Effector CD4-positive, alpha-beta T cell (primary cell): ENCODE data around the gene NFASC.

Experiments
- DNase-seq: peaks from one replicate; pipeline ENCODE4 v3.0.0-alpha.2; 2020

NFASC gene

GRCh38 chr1:204891860-204892259, 21.2 kb downstream of the NFASC start:
- DNase-seq = no peak

DNA sequence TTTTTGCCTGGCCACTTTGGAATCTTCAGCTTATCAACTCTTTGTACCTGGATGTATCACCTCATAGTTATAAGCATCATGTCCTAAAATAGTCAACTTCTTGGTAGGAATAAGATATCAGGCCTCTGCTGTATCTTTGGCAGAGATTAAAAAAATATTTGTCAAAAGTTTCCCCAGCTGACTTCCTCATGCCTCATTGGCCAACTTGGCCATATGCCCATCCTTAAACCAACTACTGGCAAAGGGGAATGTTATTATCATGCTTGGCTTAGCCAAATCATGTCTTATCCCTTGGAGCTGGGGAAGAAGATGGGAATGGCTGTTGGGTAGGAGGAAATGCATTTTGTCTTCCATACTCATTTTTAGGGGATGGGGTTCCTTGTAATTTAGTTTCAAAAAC, 23.4 kb downstream of the NFASC start:
- DNase-seq = no peak

GRCh38 chr1:204894606-204895005, 23.9 kb downstream of the NFASC start:
- no peak for DNase-seq

DNA sequence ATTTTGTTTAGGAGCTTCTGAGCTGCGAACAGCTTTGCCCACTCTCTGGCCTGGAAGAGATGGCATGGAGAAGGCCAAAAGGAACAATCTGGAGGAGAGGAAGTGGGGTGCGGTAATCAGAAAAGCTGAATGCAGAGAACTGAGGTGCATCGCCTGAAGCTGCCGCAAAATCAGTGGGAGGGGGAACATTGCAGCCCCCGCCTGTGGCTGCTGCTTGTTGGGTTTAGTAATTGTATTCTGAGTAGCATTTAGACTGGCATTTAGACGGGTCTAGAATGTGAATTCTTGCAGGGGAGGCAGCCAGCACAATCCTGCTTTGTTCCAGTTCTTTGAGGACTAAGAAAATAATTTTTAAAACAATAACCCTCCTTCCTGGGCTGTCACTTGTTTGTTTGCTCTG, 25.4 kb downstream of the NFASC start:
- no peak for DNase-seq

DNA sequence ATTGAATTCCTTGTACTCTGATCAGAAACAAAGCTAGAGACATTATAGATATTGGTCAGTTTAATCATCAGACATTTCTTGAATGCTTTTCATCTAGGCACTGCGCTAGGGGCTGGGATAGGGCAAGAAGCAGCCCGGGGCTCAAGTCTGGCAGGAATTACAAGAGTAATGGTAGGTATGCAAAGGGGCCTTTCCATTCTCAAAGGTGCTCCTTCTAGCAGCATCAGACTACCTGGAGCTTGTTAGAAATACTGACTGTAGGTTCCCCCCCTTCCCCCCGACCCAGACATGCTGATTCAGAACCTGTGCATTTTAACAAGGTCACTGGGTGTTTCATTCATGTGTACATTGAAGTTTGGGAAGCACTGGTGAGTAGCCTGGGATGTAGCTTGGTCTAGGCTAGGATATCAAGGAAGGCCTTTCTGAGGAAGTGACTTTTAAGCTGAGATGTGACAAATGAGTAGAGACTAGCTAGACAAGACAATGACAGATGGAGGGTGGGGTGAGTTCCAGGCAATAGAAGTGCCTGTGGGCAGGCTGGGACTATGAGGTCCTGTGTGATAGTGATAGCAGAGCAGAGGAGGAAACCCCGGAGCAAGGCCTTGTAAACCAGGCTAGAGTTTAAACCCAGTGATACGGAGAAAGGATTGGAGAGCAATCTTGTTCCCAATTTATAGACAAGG, 26.3 kb downstream of the NFASC start:
- DNase-seq = no peak

DNA sequence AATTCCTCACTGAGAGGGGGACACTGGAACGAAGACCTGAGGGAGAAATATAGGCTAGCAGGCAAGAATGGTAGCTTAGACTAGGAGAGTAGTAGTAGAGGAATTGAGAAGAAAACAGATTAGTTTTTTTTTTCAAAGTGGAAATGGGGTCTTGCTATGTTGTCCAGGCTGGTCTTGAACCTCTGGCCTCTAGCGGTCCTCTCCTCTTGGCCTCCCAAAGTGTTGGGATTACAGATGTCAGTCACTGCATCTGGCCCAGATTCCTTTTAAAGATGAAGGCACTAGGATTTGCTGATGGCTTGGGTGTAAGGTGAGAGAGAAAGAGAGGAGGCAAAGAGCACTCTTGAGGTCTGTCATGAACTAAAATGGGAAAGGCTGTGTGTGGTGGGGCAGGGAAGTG, 30.1 kb downstream of the NFASC start:
- DNase-seq = no peak

DNA sequence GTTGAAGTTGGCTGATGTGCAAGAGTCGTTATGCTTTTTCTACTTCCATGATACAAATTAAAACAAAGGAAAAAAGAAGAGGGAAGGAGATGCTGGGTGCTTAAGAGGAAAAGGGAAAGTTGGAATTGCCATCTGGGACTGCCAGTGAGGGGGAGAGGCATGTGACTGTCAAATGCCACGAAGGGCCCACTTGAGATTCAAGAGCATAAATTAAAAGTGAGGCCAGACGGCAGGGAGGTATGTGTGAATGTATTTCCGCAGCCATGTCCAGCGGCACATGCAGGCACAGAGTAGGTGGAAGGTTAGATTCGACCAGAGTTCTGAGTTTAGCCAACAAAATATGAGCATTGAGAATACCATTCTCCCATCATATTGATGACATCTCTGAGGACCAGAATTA, 32.0 kb downstream of the NFASC start:
- no peak for DNase-seq

DNA sequence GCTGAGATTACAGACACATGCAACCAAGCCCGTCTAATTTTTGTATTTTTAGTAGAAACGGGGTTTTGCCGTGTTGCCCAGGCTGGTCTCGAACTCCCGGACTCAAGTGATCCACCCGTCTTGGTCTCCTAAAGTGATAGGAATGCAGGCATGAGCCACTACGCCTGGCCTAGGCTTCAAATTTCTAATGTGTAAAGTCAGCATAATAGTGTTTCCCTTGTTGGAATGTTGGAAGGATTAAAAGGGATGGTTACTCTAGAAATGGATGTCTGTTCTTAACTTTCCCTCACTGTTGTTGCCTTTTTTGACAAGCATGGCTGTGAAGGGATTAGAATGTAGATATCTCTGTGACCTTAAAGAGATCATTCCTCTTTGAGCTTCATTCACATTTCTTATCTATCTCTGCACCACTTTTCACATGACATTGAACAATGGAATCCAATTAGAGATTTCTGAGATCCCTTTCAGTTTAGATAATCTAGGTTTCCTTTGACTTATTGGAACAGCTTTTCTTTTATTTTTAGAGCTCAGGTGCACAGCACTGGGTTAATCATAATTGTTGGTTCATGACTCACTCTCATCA, 33.7 kb downstream of the NFASC start:
- no peak for DNase-seq

GRCh38 chr1:204909109-204909508, 38.4 kb downstream of the NFASC start:
- no peak for DNase-seq

DNA sequence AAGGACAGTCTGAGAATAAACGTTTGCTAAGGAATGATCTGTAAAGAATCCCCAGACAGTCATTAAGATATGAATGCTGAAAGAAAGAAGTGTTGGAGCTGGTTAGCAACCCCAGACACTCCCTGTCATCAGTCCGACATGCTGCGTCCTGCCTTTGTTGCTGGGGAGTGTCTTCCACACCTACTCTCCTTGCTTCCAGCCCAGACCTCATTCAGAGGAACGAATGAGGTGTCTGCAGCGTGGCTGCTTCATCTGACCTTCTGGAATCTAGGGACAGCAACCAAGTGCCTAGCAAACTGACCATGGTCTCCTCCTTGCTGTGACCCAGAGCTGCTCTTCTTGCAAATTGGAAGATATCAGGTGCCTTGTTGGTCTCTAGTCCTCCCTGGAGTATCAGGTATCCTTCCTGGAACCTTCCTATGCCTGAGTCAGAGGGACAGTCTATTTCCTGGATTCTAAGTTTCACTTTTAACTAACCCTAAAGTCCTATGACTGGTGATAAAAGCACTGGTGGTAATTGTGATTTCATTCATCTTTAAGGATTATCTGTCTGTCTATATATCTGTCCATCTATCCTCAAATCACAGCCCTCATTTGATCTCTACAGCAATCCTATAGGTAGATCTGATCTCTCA, 45.3 kb downstream of the NFASC start:
- DNase-seq = no peak

DNA sequence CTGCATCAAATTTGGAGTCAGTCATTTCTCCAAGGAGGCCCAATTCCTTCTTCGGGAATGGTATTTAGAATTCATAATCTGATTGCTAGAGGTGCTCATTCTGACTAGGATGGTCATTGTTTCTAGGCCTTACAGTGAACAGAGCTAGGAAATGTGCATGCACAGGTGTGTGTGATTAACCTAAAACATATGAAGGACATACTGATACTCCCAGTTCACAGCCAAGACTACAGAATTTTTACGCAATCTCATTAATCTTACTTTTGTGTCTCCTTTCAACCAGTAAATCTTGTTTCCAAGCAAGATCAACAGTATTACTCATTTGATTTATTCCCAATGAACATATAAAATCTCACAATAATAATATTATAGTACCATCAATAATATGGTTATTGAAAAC, 47.1 kb downstream of the NFASC start:
- DNase-seq = no peak

DNA sequence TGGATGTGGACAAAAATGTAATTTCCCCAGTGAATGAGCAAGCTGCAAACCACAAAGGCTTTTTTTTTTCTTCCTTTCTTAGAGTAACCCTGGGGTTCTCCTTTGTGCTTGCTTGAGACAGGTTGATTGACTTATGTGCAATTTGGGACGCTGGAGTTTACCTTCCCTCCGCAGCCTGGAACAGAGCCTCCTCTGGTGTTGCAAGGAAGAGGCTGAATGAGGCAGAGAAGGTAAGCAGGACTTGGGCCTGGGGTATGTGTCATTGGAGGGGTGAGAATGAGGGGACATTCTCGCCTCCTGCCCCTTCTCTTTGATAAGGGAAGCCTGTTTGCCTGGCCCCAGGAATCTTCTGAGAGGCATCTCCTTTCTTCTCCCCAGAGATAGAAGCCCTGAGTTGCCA, 49.8 kb downstream of the NFASC start:
- DNase-seq = no peak

DNA sequence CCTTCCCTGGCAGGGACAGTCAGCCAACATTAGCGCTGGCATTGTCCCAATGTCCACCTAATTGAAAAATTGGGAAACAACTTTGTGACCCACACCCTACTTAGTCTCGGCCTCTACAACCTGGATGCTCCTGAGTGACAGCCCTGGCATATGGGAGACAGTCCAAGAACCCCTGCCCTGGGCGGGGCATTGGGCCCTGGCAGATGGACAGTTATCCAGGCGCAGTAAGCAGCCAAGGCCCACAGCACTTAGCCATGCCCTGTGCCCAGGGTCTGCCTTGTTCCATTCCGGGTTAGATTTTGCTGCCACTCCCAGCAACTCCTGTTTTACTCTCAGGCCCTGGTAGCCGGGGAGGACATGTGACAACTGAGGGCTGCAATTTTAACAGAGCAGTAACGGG, 50.3 kb downstream of the NFASC start:
- DNase-seq = no peak

DNA sequence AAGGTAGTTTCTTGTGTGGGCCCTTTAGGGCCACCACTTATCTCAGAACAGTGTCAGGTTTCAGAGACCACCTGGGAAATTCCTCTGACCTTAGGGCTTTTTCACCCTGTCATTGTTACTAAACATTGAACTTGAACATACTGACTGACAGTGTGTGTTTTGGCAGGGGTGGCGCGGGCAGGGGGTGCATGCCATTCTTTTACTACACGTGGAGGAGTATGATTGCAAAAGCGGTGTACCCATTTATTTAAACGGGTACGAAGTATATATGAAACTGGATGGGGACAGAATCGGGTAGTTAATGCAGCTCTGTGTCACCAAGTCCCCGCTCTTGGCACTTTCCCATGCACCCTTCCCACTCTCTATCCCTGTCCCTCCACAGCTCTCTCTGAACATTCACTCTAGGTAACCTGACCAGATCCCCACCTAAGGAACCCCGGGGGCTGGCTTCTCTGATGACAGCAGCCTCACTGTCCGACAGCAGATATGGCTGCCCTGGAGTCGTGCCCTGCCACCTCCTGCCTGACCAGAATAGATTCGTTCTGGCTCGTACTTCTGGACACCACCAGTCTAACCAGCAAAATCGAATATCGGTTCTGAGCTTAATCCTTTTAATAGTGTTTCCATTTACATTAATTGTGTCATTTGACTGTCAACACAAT, 51.3 kb downstream of the NFASC start:
- DNase-seq = no peak

DNA sequence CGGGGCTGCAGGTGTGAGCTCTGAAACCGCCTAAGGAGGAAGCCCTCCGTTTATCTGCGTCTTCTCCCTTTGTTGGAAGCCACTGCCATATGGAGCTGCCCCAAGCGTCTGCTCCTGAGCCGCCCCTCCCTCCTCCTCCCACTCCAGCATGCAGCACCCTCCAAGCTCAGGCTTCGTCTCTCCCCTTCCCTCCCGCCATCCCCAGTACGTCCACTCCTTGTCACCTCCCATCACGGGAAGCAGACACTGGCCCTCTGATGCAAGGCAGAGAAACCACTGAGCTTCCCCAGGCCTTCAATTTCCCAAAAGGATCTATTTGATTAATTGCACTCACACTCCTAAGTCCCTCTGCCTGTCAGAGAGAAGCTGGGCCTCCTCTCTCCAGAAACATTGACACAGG, 52.5 kb downstream of the NFASC start:
- DNase-seq = no peak

GRCh38 chr1:204923626-204924012, 53.0 kb downstream of the NFASC start:
- no peak for DNase-seq

GRCh38 chr1:204924013-204924759, 53.5 kb downstream of the NFASC start:
- DNase-seq = no peak

- DNase-seq = no peak
Measured at GRCh38 chr1:204925701-204926100, 55.0 kb downstream of the NFASC start.

GRCh38 chr1:204927673-204928641, 57.3 kb downstream of the NFASC start:
- no peak for DNase-seq

- DNase-seq = no peak
Measured at GRCh38 chr1:204928671-204929486, 58.2 kb downstream of the NFASC start.

DNA sequence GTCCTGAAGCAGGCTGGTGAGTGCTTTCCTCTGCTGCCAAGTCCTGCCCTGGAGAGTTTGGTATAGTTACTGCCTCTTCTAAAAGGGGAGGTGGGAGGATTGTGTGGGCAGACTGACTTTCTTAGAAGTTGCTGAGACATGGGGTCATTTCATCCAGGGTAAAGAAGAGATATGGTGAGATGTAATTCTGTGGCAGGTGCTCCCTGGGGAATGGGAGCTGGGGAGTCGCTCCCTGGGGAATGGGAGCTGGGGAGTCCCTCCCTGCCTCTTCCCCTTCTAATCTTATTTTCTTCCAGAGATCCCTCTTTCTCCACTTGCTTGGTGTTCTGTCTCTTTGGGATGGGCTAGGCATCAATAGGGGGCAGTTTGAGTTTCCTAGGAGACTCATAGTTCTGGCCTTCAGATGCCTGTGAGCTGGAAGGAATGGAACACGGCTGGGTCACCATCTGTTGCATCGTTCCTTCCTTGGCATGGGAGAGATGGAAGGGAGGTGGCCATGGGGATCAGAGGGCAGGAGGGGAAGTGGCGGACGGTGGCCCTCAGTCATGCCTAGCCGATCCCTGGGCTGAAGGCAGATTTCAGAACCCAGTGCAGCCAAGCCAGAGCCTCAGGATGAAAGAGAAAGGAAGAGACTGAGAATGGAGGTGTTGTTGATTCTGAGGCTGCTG, 59.0 kb downstream of the NFASC start:
- DNase-seq = no peak
